GM19025 (cell line): ENCODE data around the gene KSR2.

Experiments used
- ATAC-seq: cut with Tn5 transposase; IDR thresholded peaks from one replicate; pipeline ENCODE4 v1.9.1; 2021; ENCODE audit warnings: mild to moderate bottlenecking, low read depth, moderate library complexity; ENCODE audit not compliant: unreplicated experiment

KSR2 gene

GRCh38 chr12:117707861-117708260 is 260.9 kb downstream of the KSR2 start:
- ATAC-seq = no peak

GRCh38 chr12:117703584-117703983 is 265.2 kb downstream of the KSR2 start:
- no peak for ATAC-seq

GRCh38 chr12:117702741-117703140 is 266.0 kb downstream of the KSR2 start:
- ATAC-seq = no peak

GRCh38 chr12:117699575-117699974 is 269.2 kb downstream of the KSR2 start:
- no peak for ATAC-seq

GRCh38 chr12:117699118-117699517 is 269.7 kb downstream of the KSR2 start:
- ATAC-seq = no peak

GRCh38 chr12:117695956-117696355 is 272.8 kb downstream of the KSR2 start:
- ATAC-seq = no peak

GRCh38 chr12:117692512-117692911 is 276.3 kb downstream of the KSR2 start:
- no peak for ATAC-seq

- ATAC-seq = no peak
Measured at GRCh38 chr12:117689857-117690256, 278.9 kb downstream of the KSR2 start.

- no peak for ATAC-seq
Measured at GRCh38 chr12:117688446-117688845, 280.3 kb downstream of the KSR2 start.

GRCh38 chr12:117686911-117687377 is 281.8 kb downstream of the KSR2 start:
- ATAC-seq = no peak

- ATAC-seq = no peak
Measured at GRCh38 chr12:117686210-117686609, 282.6 kb downstream of the KSR2 start.

GRCh38 chr12:117685110-117685926 is 283.5 kb downstream of the KSR2 start:
- no peak for ATAC-seq

- no peak for ATAC-seq
Measured at GRCh38 chr12:117684471-117684870, 284.3 kb downstream of the KSR2 start.

GRCh38 chr12:117680312-117680711 is 288.5 kb downstream of the KSR2 start:
- no peak for ATAC-seq

GRCh38 chr12:117679776-117680175 is 289.0 kb downstream of the KSR2 start:
- ATAC-seq = no peak

GRCh38 chr12:117674763-117675162 is 294.0 kb downstream of the KSR2 start:
- ATAC-seq = no peak

GRCh38 chr12:117674313-117674712 is 294.5 kb downstream of the KSR2 start:
- no peak for ATAC-seq

GRCh38 chr12:117671734-117672133 is 297.1 kb downstream of the KSR2 start:
- ATAC-seq = no peak

GRCh38 chr12:117664169-117664568 is 304.6 kb downstream of the KSR2 start:
- ATAC-seq = no peak

- ATAC-seq = no peak
Measured at GRCh38 chr12:117662620-117663395, 306.0 kb downstream of the KSR2 start.

- ATAC-seq = no peak
Measured at GRCh38 chr12:117662220-117662619, 306.6 kb downstream of the KSR2 start.

- no peak for ATAC-seq
Measured at GRCh38 chr12:117661471-117661870, 307.3 kb downstream of the KSR2 start.
